MCF 10A (cell line): ENCODE measurements around the gene IFFO2. TPM values are rescaled to one million over a fixed set of nuclear protein-coding genes. Genes with fewer than 3 reads are reported as not detected.

ENCODE experiments used
- BruUV-seq: library from RNA; stranded (reverse); fragments of 400-500 nt; replicated peaks from 2 replicates; lab custom pipeline; 2021; lab: Mats Ljungman, UMichigan
- CTCF ChIA-PET: fragments of 300-600 bp; sonication (Branson Sonifier 250); formaldehyde crosslinking; extraction: SDS; loops from one replicate; lab custom pipeline; 2021; ENCODE audit warnings: antibody characterized with exemption, inconsistent platforms; lab: Yijun Ruan, JAX
- POLR2A ChIA-PET: fragments of 300-600, 350-650 bp; sonication (Branson Sonifier 250); formaldehyde crosslinking; extraction: SDS; loops from one replicate; lab custom pipeline; 2020; ENCODE audit warnings: antibody characterized with exemption, inconsistent platforms; lab: Yijun Ruan, JAX
- DNase-seq: peaks from one replicate; pipeline ENCODE4 v3.0.0-alpha.2; 2018; ENCODE audit not compliant: unreplicated experiment
- H3K27ac Mint-ChIP-seq: one replicate; pipeline ENCODE4 v1.8.0; 2022; ENCODE audit warnings: mild to moderate bottlenecking, low read depth, mixed read lengths; ENCODE audit not compliant: unreplicated experiment
- H3K27me3 Mint-ChIP-seq: one replicate; pipeline ENCODE4 v1.8.0; 2022; ENCODE audit warnings: mixed read lengths; ENCODE audit not compliant: insufficient read depth, unreplicated experiment
- H3K36me3 Mint-ChIP-seq: one replicate; pipeline ENCODE4 v1.8.0; 2022; ENCODE audit warnings: mild to moderate bottlenecking, moderate library complexity, mixed read lengths; ENCODE audit not compliant: insufficient read depth, unreplicated experiment
- H3K4me1 Mint-ChIP-seq: one replicate; pipeline ENCODE4 v1.8.0; 2022; ENCODE audit warnings: mixed read lengths; ENCODE audit not compliant: insufficient read depth, unreplicated experiment
- H3K4me3 Mint-ChIP-seq: one replicate; pipeline ENCODE4 v1.8.0; 2022; ENCODE audit warnings: mild to moderate bottlenecking, moderate library complexity, mixed read lengths; ENCODE audit not compliant: unreplicated experiment
- H3K9me3 Mint-ChIP-seq: one replicate; pipeline ENCODE4 v1.8.0; 2022; ENCODE audit warnings: mixed read lengths; ENCODE audit not compliant: unreplicated experiment
- CTCF ChIP-seq: fragments of 200-600 bp; IDR thresholded peaks from one replicate; pipeline ENCODE4 v1.8.0; 2022; ENCODE audit warnings: antibody characterized with exemption, mild to moderate bottlenecking; ENCODE audit not compliant: unreplicated experiment
- intact Hi-C: fragments of 100-400 bp; cut with micrococcal nuclease; formaldehyde crosslinking; loops from 2 replicates; pipeline ENCODE4 v1.14.1; 2022
- total RNA-seq: library from RNA; stranded (reverse); gene quantifications from 2 replicates; pipeline ENCODE4 v1.2.3, GENCODE V29; 2022

The IFFO2 gene
- total RNA-seq, 1 experiment from 2014 or later: 21.0 TPM

GRCh38 chr1:18907021-18907916 is 49.2 kb downstream of the IFFO2 start:
- no peaks in the 10 kb centered on the region for H3K27me3 Mint-ChIP-seq
- H3K9me3 Mint-ChIP-seq: no peaks in the 10 kb centered on the region
- H3K4me3 Mint-ChIP-seq: no peak overlapping the region
- DNase-seq: peak; percentile 69
- CTCF ChIA-PET: interaction anchor here (0.6 to 4.2 kb wide), 31 partner anchors 8 to 238 kb away, joined by 3 to 52 read pairs (median 5); no protein-coding TSS in a partner anchor
- H3K36me3 Mint-ChIP-seq: peaks cover 42% of the 10 kb centered on the region
- intact Hi-C loops: loop anchor here (1.0 kb wide), 2 partner anchors 189 to 206 kb away; no protein-coding TSS in a partner anchor
- POLR2A ChIA-PET: interaction anchor here (0.6 to 3.4 kb wide), 8 partner anchors 47 to 221 kb away, joined by 3 to 17 read pairs (median 4); partner anchors contain the start of gene IFFO2
- peak; percentile 80 for TF ChIP-seq CTCF
- H3K4me1 Mint-ChIP-seq: peaks cover 7% of the 10 kb centered on the region
- no peak overlapping the region for H3K27ac Mint-ChIP-seq
- BruUV-seq: TSS peak; percentile 13

DNA sequence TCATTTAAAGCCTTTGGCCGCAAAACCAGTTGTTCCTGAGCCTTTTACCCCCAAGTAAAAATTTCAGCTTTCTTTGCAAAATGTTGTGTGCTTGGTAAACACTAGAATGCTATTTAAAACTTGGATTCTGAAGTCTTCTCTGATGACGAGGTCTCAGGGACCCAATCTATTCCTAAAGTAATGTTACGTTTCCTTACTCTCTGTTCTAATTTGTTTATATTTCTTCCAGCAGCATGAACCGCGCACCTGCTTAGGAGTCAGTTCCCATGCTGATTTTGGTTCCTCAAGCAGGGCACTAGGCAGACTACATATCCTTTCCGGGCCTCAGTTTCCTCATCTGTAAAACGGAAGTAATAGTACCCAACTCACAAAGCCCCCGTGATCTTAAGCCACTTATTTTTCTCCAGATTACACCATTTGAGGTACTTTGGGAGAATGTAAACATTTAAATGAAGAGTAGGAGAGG is 53.2 kb downstream of the IFFO2 start:
- Mint-ChIP-seq H3K36me3 (peaks cover 20% of the 10 kb centered on the region), H3K9me3 (no peaks in the 10 kb centered on the region), H3K27ac (no peak overlapping the region), H3K4me3 (peak overlapping the region; percentile 88), H3K4me1 (peaks cover 16% of the 10 kb centered on the region), H3K27me3 (no peaks in the 10 kb centered on the region)
- DNase-seq: no peak
- TF ChIP-seq CTCF: no peak
- TSS peak; percentile 42 for BruUV-seq
- ChIA-PET CTCF (interaction anchor here (0.6 to 1.8 kb wide), 9 partner anchors 9 to 195 kb away, joined by 3 to 15 read pairs (median 4); no protein-coding TSS in a partner anchor), POLR2A (interaction anchor here (0.8 to 4.0 kb wide), 15 partner anchors 12 to 195 kb away, joined by 3 to 30 read pairs (median 6); no protein-coding TSS in a partner anchor)
- intact Hi-C loops: no loop called here

DNA sequence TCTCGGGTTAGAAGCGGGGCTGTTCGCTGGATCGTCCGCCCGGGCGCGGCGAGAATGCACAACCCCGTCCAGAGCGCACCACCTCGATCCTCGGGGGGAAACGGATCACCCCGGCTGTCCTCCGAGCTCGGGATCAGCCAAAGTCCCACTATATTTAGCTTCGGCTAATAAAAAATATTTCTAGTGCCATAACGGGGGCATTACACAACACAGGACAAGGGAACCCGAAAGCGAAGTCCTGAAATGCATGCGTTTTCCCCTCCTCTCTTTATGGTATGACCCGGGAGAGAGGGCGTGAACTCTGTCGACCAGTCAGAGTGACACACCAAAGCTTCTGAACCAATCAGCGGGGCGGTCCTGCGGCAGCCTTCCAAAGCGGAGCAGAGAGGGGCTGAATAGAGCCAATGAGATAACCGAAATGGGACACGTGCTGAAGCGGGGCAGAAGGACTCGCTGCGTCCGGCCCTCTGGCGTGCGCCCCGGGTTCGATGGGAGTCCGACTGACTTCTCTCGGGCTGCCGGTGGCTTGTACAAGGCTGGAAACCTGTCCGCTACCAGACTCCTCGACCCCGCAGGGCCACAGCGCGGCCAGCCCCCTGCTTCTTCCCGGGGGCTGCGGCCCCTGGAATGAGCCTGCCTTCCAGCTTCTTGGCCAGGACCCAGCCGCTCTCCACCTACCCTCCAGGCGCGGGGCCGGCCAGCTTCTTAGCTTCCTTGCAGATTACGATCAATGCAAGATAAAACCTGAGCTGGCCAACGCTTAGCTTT is 53.8 kb downstream of the IFFO2 start, which contains the start of gene ALDH4A1:
TSS of gene ALDH4A1 (minus strand) at position 33 of the 768 bp plus-strand sequence. CDS start at position 1, 32 bp downstream.
- no TSS peak for BruUV-seq
- DNase-seq: peak; percentile 99
- Mint-ChIP-seq H3K36me3 (peaks cover 13% of the 10 kb centered on the region), H3K9me3 (no peaks in the 10 kb centered on the region), H3K27me3 (no peaks in the 10 kb centered on the region), H3K27ac (peak within 1 kb of the TSS; percentile 98), H3K4me1 (peaks cover 16% of the 10 kb centered on the region), H3K4me3 (peak within 1 kb of the TSS; percentile 88)
- intact Hi-C loops: no loop called here
- POLR2A ChIA-PET: interaction anchor here (0.6 to 4.0 kb wide), 17 partner anchors 10 to 251 kb away, joined by 3 to 30 read pairs (median 6); no protein-coding TSS in a partner anchor
- CTCF ChIA-PET: interaction anchor here (0.6 to 1.8 kb wide), 10 partner anchors 10 to 195 kb away, joined by 3 to 15 read pairs (median 4); no protein-coding TSS in a partner anchor
- peak; percentile 7 for TF ChIP-seq CTCF
